ENCODE data around the gene PPM1F.
"Not testable (repeated sequence)": the region's sequence is repeated elsewhere in the genome, so short reads cannot be mapped to it uniquely, and the experiment has no call there.

The PPM1F gene

GRCh38 chr22:21881841-21882753 lies 70.6 kb downstream of the PPM1F start:
- H3K36me3 ChIP-seq, result no peaks in the 10 kb centered on the region
- H3K4me3 ChIP-seq, result no peak overlapping the region
- H4K20me1 ChIP-seq, result no peaks in the 10 kb centered on the region
- H3K27ac ChIP-seq, result no peak overlapping the region
- no peaks in the 10 kb centered on the region for H3K9me3 ChIP-seq
- no peak for TF ChIP-seq Cebpa-rat (IDR thresholded peaks at IDR 0.05)
- H3K4me2 ChIP-seq, result no peak overlapping the region
- H3K9ac ChIP-seq, result no peak overlapping the region
- no peaks in the 10 kb centered on the region for H3K4me1 ChIP-seq
- H3K27me3 ChIP-seq, result no peaks in the 10 kb centered on the region

GRCh38 chr22:21876486-21877176 lies 76.0 kb downstream of the PPM1F start:
- no peak for TF ChIP-seq Cebpa-rat (IDR thresholded peaks at IDR 0.05)
- Histone ChIP-seq H3K36me3 (no peaks in the 10 kb centered on the region), H3K9ac (no peak overlapping the region), H3K9me3 (no peaks in the 10 kb centered on the region), H3K27me3 (no peaks in the 10 kb centered on the region), H3K4me1 (peaks cover 7% of the 10 kb centered on the region; the same call in 1 of the 2 replicates), H4K20me1 (no peaks in the 10 kb centered on the region), H3K4me2 (no peak overlapping the region; the same call in 1 of the 2 replicates), H3K4me3 (no peak overlapping the region), H3K27ac (no peak overlapping the region)

- not testable (repeated sequence) for H3K27ac ChIP-seq, H4K20me1 ChIP-seq, H3K4me1 ChIP-seq, H3K9ac ChIP-seq, H3K4me3 ChIP-seq, H3K4me2 ChIP-seq, H3K9me3 ChIP-seq, H3K27me3 ChIP-seq, H3K36me3 ChIP-seq
These were observed 77.7 kb downstream of the PPM1F start for GRCh38 chr22:21874953-21875352.

GRCh38 chr22:21873619-21874018 lies 79.0 kb downstream of the PPM1F start:
- H3K27ac ChIP-seq, result no peak overlapping the region
- H4K20me1 ChIP-seq, result no peaks in the 10 kb centered on the region
- no peak overlapping the region for H3K4me2 ChIP-seq
- H3K36me3 ChIP-seq, result no peaks in the 10 kb centered on the region
- TF ChIP-seq Cebpa-rat (IDR thresholded peaks at IDR 0.05), result no peak
- H3K4me1 ChIP-seq, result peaks cover 16% of the 10 kb centered on the region
- H3K27me3 ChIP-seq, result no peaks in the 10 kb centered on the region
- H3K9ac ChIP-seq, result no peak overlapping the region
- H3K4me3 ChIP-seq, result no peak overlapping the region
- H3K9me3 ChIP-seq, result no peaks in the 10 kb centered on the region

GRCh38 chr22:21872741-21873140 lies 79.9 kb downstream of the PPM1F start:
- not testable (repeated sequence) for H3K4me3 ChIP-seq, H3K9ac ChIP-seq

More at GRCh38 chr22:21872741-21873140, 79.9 kb downstream of the PPM1F start:
- not testable (repeated sequence) for H3K27me3 ChIP-seq, H3K27ac ChIP-seq, H3K36me3 ChIP-seq, H4K20me1 ChIP-seq, H3K4me2 ChIP-seq, H3K9me3 ChIP-seq
- H3K4me1 ChIP-seq, result peaks cover 24% of the 10 kb centered on the region
